RWPE1 (cell line): ENCODE data around the gene SCYL1.
A peak's percentile ranks its signal among the peaks of the same experiment; 100 is the strongest.

Experiments used
- CTCF ChIA-PET: fragments of 350-600 bp; sonication (Branson Sonifier 250); formaldehyde crosslinking; extraction: SDS; loops from one replicate; lab custom pipeline; 2021; lab: Yijun Ruan, JAX
- POLR2A ChIA-PET: fragments of 400-600 bp; formaldehyde crosslinking; extraction: SDS; loops from one replicate; lab custom pipeline; 2020; ENCODE audit warnings: antibody characterized with exemption; ENCODE audit not compliant: low non-redundant PET; lab: Yijun Ruan, JAX
- DNase-seq: peaks from one replicate; pipeline ENCODE4 v3.0.0; 2012; ENCODE audit warnings: low spot score
- H3K27ac ChIP-seq: fragments of 450-650 bp; 2 replicates; pipeline ENCODE4 v1.5.1; 2017
- TF ChIP-seq, protein P1 (sequence below): fragments of 450-650 bp; conservative IDR thresholded peaks from 2 replicates; pipeline ENCODE4 v1.5.1; 2017; ENCODE audit warnings: low read depth, mild to moderate bottlenecking

The SCYL1 gene

DNA sequence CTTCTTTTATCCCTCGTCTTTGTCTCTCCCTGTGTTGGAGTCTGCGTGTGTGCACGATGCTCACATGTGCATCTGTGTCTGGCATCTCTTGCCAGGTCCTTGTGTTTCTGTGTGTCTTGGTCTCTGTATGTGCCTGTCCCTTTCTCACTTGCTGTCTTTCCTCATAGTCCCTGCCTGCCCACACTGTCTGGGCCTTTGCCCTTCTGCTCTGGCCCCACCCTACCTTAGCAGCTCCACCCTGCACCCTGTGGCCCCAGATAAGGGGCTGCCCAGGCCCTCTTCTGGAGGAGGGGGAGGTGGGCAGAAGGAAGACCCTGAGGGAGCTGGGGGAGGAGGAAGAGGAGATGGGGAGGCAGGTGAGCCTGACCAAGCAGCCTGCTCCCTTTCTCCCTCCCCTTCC lies 53.8 kb downstream of the SCYL1 start:
- H3K27ac ChIP-seq, result peak overlapping the region; percentile 98
- ChIA-PET POLR2A (no interaction called here), CTCF (interaction anchor here (0.6 kb wide), 1 partner anchor 9 kb away, joined by 4 read pairs; no protein-coding TSS in a partner anchor)
- DNase-seq, result no peak
- TF ChIP-seq, protein P1, sequence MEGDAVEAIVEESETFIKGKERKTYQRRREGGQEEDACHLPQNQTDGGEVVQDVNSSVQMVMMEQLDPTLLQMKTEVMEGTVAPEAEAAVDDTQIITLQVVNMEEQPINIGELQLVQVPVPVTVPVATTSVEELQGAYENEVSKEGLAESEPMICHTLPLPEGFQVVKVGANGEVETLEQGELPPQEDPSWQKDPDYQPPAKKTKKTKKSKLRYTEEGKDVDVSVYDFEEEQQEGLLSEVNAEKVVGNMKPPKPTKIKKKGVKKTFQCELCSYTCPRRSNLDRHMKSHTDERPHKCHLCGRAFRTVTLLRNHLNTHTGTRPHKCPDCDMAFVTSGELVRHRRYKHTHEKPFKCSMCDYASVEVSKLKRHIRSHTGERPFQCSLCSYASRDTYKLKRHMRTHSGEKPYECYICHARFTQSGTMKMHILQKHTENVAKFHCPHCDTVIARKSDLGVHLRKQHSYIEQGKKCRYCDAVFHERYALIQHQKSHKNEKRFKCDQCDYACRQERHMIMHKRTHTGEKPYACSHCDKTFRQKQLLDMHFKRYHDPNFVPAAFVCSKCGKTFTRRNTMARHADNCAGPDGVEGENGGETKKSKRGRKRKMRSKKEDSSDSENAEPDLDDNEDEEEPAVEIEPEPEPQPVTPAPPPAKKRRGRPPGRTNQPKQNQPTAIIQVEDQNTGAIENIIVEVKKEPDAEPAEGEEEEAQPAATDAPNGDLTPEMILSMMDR, result no peak

DNA sequence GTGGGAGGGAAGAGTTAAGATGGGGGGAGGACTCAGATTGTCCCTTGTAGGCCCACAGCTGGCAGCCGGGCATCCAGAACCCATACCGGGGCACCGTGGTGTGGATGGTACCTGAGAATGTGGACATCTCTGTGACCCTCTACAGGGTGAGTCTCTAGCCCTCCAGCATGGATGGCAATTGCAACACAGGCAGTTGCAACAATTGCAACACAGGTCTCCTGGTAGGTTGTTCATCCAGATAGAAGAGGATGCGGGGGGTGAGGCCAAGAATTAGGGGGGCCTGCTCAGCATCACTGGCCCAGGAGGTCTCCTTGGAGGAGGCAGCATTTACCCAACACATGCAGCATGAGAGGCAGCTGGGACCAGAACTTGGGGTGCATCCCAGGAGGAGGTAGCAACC lies 54.4 kb downstream of the SCYL1 start:
- ChIA-PET POLR2A (no interaction called here), CTCF (interaction anchor here (0.6 kb wide), 1 partner anchor 8 kb away, joined by 4 read pairs; no protein-coding TSS in a partner anchor)
- no peak for DNase-seq
- TF ChIP-seq, protein P1, result no peak
- H3K27ac ChIP-seq, result peak overlapping the region; percentile 98

- CTCF ChIA-PET, result interaction anchor here (1.6 kb wide), 1 partner anchor 13 kb away, joined by 5 read pairs; no protein-coding TSS in a partner anchor
- H3K27ac ChIP-seq, result peak overlapping the region; percentile 21
- no peak for DNase-seq
- POLR2A ChIA-PET, result no interaction called here
- TF ChIP-seq, protein P1, result no peak
Measured at GRCh38 chr11:65580031-65580692, 55.3 kb downstream of the SCYL1 start.

- DNase-seq, result no peak
- ChIA-PET CTCF (interaction anchor here (1.6 kb wide), 1 partner anchor 13 kb away, joined by 5 read pairs; no protein-coding TSS in a partner anchor), POLR2A (no interaction called here)
- TF ChIP-seq, protein P1, result no peak
- peak overlapping the region; percentile 21 for H3K27ac ChIP-seq
Measured at GRCh38 chr11:65580756-65581155, 55.9 kb downstream of the SCYL1 start.

DNA sequence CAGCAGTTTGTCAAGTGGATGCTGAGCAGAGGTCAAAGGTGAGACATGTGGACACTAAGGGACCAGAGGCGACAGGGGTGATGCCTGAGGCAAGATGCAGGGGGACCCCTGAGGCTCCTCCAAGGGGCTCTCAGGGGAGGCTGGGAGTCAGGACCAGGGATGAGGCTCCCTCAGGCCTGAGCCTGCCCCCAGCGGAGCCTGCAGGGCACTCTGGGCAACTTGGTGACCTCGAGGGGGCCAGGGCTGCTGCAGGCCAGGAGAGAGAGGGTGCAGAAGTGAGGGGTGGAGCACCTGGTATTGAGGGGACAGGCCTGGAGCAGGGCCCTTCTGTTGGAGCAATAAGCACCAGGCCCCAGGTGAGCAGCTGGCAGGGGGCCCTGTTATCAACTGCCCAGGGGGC lies 57.0 kb downstream of the SCYL1 start:
- DNase-seq, result no peak
- POLR2A ChIA-PET, result no interaction called here
- CTCF ChIA-PET, result interaction anchor here (1.1 to 2.3 kb wide), 2 partner anchors 12 to 42 kb away, joined by 4 to 9 read pairs; no protein-coding TSS in a partner anchor

GRCh38 chr11:65583589-65583988 lies 58.7 kb downstream of the SCYL1 start:
- no peak for DNase-seq
- peak overlapping the region; percentile 38 for H3K27ac ChIP-seq
- ChIA-PET CTCF (interaction anchor here (2.3 kb wide), 1 partner anchor 10 kb away, joined by 9 read pairs; no protein-coding TSS in a partner anchor), POLR2A (no interaction called here)
- TF ChIP-seq, protein P1, result no peak

More for the DNA sequence above, 57.0 kb downstream of the SCYL1 start:
- TF ChIP-seq, protein P1, result no peak
- peak overlapping the region; percentile 21 for H3K27ac ChIP-seq
